Fibroblast of the aortic adventitia (primary cell): ENCODE results near the gene TCP11L1. TPM values are rescaled to one million over a fixed set of nuclear protein-coding genes. Genes with fewer than 3 reads are reported as not detected.

ENCODE experiments used
- DNase-seq: peaks from one replicate; pipeline ENCODE4 v3.0.0-alpha.2; 2010; ENCODE audit warnings: low read depth
- H3K4me3 ChIP-seq: 2 replicates; pipeline ENCODE4 v1.5.1; 2011; ENCODE audit warnings: low read depth, mild to moderate bottlenecking, control low read depth, low read length, moderate library complexity
- total RNA-seq: library from RNA; depleted of rRNA; stranded (reverse); fragments of >200 nt; gene quantifications from 2 replicates; pipeline ENCODE4 v1.2.3, GENCODE V29; 2012; ENCODE audit warnings: low replicate concordance
- TF ChIP-seq, protein P1 (sequence below): IDR thresholded peaks from 2 replicates; pipeline ENCODE4 v1.5.1; 2011; ENCODE audit warnings: mild to moderate bottlenecking, low read length, control low read depth, inconsistent platforms; ENCODE audit not compliant: insufficient read depth

Gene TCP11L1, protein sequence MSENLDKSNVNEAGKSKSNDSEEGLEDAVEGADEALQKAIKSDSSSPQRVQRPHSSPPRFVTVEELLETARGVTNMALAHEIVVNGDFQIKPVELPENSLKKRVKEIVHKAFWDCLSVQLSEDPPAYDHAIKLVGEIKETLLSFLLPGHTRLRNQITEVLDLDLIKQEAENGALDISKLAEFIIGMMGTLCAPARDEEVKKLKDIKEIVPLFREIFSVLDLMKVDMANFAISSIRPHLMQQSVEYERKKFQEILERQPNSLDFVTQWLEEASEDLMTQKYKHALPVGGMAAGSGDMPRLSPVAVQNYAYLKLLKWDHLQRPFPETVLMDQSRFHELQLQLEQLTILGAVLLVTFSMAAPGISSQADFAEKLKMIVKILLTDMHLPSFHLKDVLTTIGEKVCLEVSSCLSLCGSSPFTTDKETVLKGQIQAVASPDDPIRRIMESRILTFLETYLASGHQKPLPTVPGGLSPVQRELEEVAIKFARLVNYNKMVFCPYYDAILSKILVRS
- 25.4 and 44.4 TPM in 2 replicates for total RNA-seq

DNA sequence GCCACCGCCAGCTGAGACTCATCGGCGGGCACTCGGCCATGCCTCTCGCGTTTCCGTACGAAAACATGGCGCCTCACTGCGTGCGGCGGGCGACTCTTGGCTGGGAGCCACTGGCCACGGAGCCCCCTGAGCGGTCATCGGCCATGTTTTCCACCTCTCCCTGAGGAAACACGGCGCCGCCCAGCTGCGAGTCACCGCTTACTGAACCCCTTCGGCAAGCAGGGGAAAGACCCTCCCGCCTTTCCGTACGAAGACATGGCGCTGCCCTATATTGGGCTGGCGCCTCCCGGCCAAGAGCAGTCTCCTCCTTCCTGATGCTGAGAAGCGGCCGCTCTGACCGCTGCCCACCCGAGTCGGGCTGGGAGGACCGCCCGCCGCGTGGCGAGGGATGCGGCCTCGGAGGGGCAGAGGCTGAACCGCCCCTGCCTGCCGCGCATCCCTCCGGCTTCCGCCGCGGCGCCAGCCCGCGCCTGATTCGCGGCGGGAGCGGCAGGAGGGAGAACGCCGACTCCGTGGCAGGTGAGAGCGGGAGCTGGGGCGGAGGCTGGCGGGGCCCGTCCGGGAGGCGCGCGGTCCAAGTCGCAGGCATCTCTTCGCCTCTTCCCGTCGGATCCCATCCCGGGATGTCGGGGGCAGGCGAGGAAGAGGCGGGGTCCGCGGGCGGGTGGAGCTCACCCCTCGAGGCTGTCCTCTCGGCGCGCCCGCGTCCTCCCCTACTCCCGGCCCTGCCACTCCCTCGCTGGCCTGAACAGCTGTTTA is at the start of gene TCP11L1:
TSS of gene TCP11L1 (plus strand) at position 299 of the 759 bp plus-strand sequence. CDS start 4,202 bp downstream, outside the sequence.
- DNase-seq = peak; percentile 94
- TF ChIP-seq, protein P1, sequence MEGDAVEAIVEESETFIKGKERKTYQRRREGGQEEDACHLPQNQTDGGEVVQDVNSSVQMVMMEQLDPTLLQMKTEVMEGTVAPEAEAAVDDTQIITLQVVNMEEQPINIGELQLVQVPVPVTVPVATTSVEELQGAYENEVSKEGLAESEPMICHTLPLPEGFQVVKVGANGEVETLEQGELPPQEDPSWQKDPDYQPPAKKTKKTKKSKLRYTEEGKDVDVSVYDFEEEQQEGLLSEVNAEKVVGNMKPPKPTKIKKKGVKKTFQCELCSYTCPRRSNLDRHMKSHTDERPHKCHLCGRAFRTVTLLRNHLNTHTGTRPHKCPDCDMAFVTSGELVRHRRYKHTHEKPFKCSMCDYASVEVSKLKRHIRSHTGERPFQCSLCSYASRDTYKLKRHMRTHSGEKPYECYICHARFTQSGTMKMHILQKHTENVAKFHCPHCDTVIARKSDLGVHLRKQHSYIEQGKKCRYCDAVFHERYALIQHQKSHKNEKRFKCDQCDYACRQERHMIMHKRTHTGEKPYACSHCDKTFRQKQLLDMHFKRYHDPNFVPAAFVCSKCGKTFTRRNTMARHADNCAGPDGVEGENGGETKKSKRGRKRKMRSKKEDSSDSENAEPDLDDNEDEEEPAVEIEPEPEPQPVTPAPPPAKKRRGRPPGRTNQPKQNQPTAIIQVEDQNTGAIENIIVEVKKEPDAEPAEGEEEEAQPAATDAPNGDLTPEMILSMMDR = no peak
- H3K4me3 ChIP-seq = peak within 1 kb of the TSS; percentile 94

DNA sequence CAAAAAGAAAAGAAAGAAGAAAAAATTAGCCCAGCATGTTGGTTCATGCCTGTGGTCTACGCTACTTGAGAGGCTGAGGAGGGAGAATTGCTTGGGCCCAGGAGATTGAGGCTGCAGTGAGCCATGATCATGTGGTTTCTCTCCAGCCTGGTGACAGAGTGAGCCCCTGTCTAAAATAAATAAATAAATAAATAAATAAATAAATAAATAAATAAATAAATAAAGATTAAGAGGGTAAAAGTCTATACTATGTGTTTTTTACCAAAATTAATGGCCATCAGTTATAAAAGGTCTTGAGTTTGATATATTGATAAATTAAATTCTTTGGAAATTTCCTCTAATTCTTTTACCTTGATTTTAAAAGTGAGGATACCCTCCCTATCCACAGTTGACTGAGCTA is 48.9 kb upstream of the TCP11L1 start:
- H3K4me3 ChIP-seq = no peak overlapping the region
- DNase-seq = no peak
- TF ChIP-seq, protein P1 = no peak

DNA sequence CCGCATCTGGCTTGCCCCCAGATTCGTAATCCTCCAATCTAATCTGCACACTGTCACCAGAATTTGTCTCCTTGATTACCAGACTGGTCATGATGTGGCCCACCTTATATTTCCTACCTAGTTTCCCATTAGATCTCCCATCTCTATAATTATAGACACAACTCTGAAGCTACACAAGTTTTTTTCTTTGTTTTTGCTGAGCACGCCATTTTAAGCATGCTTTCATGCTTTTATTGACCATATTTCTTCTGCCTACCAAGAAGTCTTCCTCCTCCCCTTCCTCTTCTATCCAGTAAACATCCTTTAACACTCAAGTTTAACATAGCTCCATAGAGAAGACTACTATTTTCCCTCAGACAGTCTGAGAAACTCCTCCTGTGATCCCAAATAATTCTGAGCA is 47.9 kb upstream of the TCP11L1 start:
- no peak for DNase-seq
- no peak overlapping the region for H3K4me3 ChIP-seq
- TF ChIP-seq, protein P1 = no peak

DNA sequence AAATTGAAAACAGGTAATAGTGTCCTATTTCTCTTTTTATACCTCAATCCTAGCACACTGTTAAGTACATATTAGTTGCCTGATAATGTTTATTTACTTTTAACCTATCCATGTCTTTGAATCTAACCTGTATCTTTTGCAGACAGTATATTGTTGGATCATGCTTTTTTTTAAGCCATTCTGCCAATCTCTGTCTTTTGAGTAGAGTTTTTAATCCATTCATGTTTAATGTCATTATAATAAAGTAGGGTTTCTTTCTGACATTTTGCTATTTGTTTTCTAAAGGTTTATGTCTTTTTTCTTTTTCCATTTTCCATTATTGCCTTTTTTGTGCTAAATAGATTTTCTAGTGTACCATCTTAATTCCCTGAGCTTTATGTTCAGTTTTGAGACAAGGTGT is 47.5 kb upstream of the TCP11L1 start:
- TF ChIP-seq, protein P1 = no peak
- no peak overlapping the region for H3K4me3 ChIP-seq
- DNase-seq = no peak

DNA sequence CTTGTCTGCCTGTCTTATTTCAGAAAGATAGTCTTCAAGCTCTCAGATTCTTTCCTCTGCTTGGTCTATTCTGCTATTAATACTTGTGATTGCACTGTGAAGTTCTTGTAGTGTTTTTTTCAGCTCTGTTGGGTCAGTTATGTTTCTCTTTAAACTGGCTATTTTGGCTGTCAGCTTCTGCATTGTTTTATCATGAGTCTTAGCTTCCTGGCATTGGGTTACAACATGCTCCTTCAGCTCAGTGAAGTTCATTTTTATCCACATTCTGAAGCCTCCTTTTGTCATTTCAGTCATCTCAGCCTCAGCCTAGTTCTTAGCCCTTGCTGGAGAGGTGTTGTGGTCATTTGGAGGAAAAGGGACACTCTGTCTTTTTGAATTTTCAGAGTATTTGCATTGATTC is 39.2 kb upstream of the TCP11L1 start:
- no peak overlapping the region for H3K4me3 ChIP-seq
- DNase-seq = peak; percentile 92
- TF ChIP-seq, protein P1 = no peak

DNA sequence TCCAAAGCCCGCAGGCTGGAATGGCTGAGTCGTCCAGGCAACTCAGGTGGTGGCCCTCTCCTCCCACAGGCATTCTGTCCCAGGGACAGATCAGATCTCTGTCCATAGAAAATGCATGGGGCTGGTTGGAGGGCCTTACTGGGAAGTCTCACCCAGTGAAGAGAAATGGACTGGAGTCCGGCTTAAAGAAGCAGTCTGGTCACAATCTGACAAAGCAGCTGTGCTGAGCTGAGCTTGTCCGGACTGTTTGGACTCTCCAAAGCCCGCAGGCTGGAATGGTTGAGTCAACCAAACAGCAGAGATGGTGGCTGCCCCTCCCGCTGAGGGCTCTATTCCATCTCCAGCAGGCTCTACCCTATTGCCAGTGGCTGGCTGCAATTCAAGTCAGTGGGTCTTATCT is 38.1 kb upstream of the TCP11L1 start:
- no peak for DNase-seq
- TF ChIP-seq, protein P1 = no peak
- no peak overlapping the region for H3K4me3 ChIP-seq
